SK-N-SH (cell line): ENCODE results near the gene CPEB1. TPM values are rescaled to one million over a fixed set of nuclear protein-coding genes. Genes with fewer than 3 reads are reported as not detected.

Source experiments
- CTCF ChIA-PET: fragments of 300-600, 350-600 bp; formaldehyde crosslinking; extraction: SDS; loops from one replicate; lab custom pipeline; 2021; lab: Yijun Ruan, JAX
- POLR2A ChIA-PET: fragments of 350-600 bp; sonication (Branson Sonifier 250); formaldehyde crosslinking; extraction: SDS; loops from one replicate; lab custom pipeline; 2020; ENCODE audit warnings: antibody characterized with exemption, inconsistent platforms; lab: Yijun Ruan, JAX
- DNase-seq: peaks from one replicate; pipeline ENCODE4 v3.0.0; 2012
- H2AFZ ChIP-seq: fragments of 200-600 bp; sonication (generic); 2 replicates; pipeline ENCODE4 v1.8.1; 2016; ENCODE audit warnings: antibody characterized with exemption, mild to moderate bottlenecking, low read depth
- H3F3A ChIP-seq: fragments of 200-600 bp; sonication (generic); replicated peaks from 2 replicates; pipeline ENCODE3; 2016; ENCODE audit warnings: antibody characterized with exemption, mild to moderate bottlenecking; ENCODE audit not compliant: insufficient read depth
- H3K27ac ChIP-seq, 2 experiments: fragments of 200-500 bp in 1 of 2; fragments of 200-600 bp in 1 of 2; sonication (Bioruptor generic) in 1 of 2; sonication (generic), shearing (Covaris generic) in 1 of 2; 2 replicates each; pipeline versions ENCODE4 v1.5.1 to v1.6.1; 2014 to 2016; ENCODE audit warnings: low read depth in 2 of 2, inconsistent platforms in 1 of 2, low read length in 1 of 2, mild to moderate bottlenecking in 1 of 2, mixed read lengths in 1 of 2
- H3K27me3 ChIP-seq: fragments of 200-600 bp; sonication (generic), shearing (Covaris generic); 2 replicates; pipeline ENCODE4 v1.6.1; 2016; ENCODE audit warnings: mixed run types; ENCODE audit not compliant: insufficient read depth
- H3K36me3 ChIP-seq, 2 experiments: fragments of 200-500 bp in 1 of 2; fragments of 200-600 bp in 1 of 2; sonication (Bioruptor generic) in 1 of 2; sonication (generic) in 1 of 2; replicated peaks in 1 of 2; 2 replicates each; pipeline versions ENCODE3 to v1.5.1; 2014 to 2016; ENCODE audit warnings: low read length in 1 of 2, mild to moderate bottlenecking in 1 of 2; ENCODE audit not compliant: insufficient read depth in 2 of 2, control insufficient read depth in 1 of 2
- H3K4me1 ChIP-seq, 2 experiments: fragments of 200-500 bp in 1 of 2; fragments of 200-600 bp in 1 of 2; sonication (Bioruptor generic) in 1 of 2; sonication (generic), shearing (Covaris generic) in 1 of 2; 2 replicates each; pipeline versions ENCODE4 v1.5.1 to v1.6.1; 2014 to 2016; ENCODE audit warnings: low read depth in 1 of 2, low read length in 1 of 2, mixed run types in 1 of 2; ENCODE audit not compliant: insufficient read depth in 2 of 2, control insufficient read depth in 1 of 2
- H3K4me2 ChIP-seq: fragments of 200-600 bp; sonication (generic), shearing (Covaris generic); 2 replicates; pipeline ENCODE4 v1.6.1; 2017; ENCODE audit warnings: mixed run types
- H3K4me3 ChIP-seq, 2 experiments: fragments of 200-500 bp in 1 of 2; fragments of 200-600 bp in 1 of 2; sonication (Bioruptor generic) in 1 of 2; sonication (generic), shearing (Covaris generic) in 1 of 2; 2 replicates each; pipeline versions ENCODE4 v1.5.1 to v1.8.1; 2014 to 2016; ENCODE audit warnings: low read depth in 2 of 2, inconsistent platforms in 1 of 2, low read length in 1 of 2, mild to moderate bottlenecking in 1 of 2, mixed read lengths in 1 of 2, moderate library complexity in 1 of 2
- H3K79me2 ChIP-seq: fragments of 200-600 bp; sonication (generic); 2 replicates; pipeline ENCODE4 v1.8.1; 2017; ENCODE audit warnings: mild to moderate bottlenecking; ENCODE audit not compliant: insufficient read depth
- H3K9ac ChIP-seq: fragments of 200-600 bp; sonication (generic); 2 replicates; pipeline ENCODE4 v1.6.1; 2017; ENCODE audit warnings: mixed run types
- H3K9me2 ChIP-seq: fragments of 200-600 bp; sonication (generic); 2 replicates; pipeline ENCODE4 v1.6.1; 2017; ENCODE audit warnings: mixed run types
- H3K9me3 ChIP-seq: fragments of 200-600 bp; sonication (generic); 2 replicates; pipeline ENCODE4 v1.6.1; 2017; ENCODE audit warnings: mixed run types, mild to moderate bottlenecking, moderate library complexity
- H4K20me1 ChIP-seq: fragments of 200-600 bp; sonication (generic); 2 replicates; pipeline ENCODE4 v1.6.1; 2017; ENCODE audit warnings: mild to moderate bottlenecking, mixed run types; ENCODE audit not compliant: insufficient read depth
- FOXJ3 ChIP-seq: sonication (generic); formaldehyde crosslinking; IDR thresholded peaks from 2 replicates; pipeline ENCODE4 v1.5.1; 2020; ENCODE audit warnings: mild to moderate bottlenecking, missing genetic modification reagents
- FOXM1 ChIP-seq: IDR thresholded peaks from 2 replicates; pipeline ENCODE4 v1.4.0; 2012; ENCODE audit warnings: low read depth, mild to moderate bottlenecking
- GABPA ChIP-seq: IDR thresholded peaks from 2 replicates; pipeline ENCODE4 v1.4.0; 2012; ENCODE audit warnings: low read depth, mild to moderate bottlenecking
- NFIC ChIP-seq: IDR thresholded peaks from 2 replicates; pipeline ENCODE4 v1.4.0; 2012; ENCODE audit warnings: borderline replicate concordance
- NRF1 ChIP-seq: IDR thresholded peaks from 2 replicates; pipeline ENCODE4 v1.6.1; 2012; ENCODE audit warnings: low read depth, mild to moderate bottlenecking, low read length
- POLR2AphosphoS5 ChIP-seq: IDR thresholded peaks from 2 replicates; pipeline ENCODE4 v1.6.1; 2012; ENCODE audit warnings: low read depth, low read length
- RAD21 ChIP-seq: IDR thresholded peaks from 2 replicates; pipeline ENCODE4 v1.6.1; 2012; ENCODE audit warnings: mild to moderate bottlenecking, low read length
- RCOR1 ChIP-seq: fragments of 150-350 bp; IDR thresholded peaks from 2 replicates; pipeline ENCODE4 v1.6.1; 2017; ENCODE audit warnings: antibody characterized with exemption, low read length
- RXRA ChIP-seq: IDR thresholded peaks from 2 replicates; pipeline ENCODE4 v1.4.0; 2012; ENCODE audit warnings: low read depth, mild to moderate bottlenecking, borderline replicate concordance
- SMC3 ChIP-seq: IDR thresholded peaks from 2 replicates; pipeline ENCODE4 v1.6.1; 2012; ENCODE audit warnings: low read depth, low read length, improper control_type of control experiment
- TEAD4 ChIP-seq: IDR thresholded peaks from 2 replicates; pipeline ENCODE4 v1.4.0; 2012; ENCODE audit warnings: mild to moderate bottlenecking, borderline replicate concordance; ENCODE audit not compliant: insufficient read depth
- WGBS: methylation state at CpG from one replicate; pipeline ENCODE4 v1.1.6; 2017; ENCODE audit warnings: low lambda C conversion rate; 5-methylcytosine and 5-hydroxymethylcytosine counted together
- polyA plus RNA-seq, 3 experiments: library from polyadenylated mRNA; depleted of rRNA; stranded (reverse); fragments of >200 nt; gene quantifications; 2 replicates each; pipeline ENCODE4 v1.2.3, GENCODE V29; 2012
- TF ChIP-seq, protein P1 (sequence below): fragments of 200-600 bp; sonication (generic); IDR thresholded peaks from 2 replicates; pipeline ENCODE4 v1.6.1; 2017; ENCODE audit warnings: antibody characterized with exemption, mild to moderate bottlenecking, moderate library complexity
- TF ChIP-seq, protein P2 (sequence below): IDR thresholded peaks from 2 replicates; pipeline ENCODE4 v1.4.0; 2012; ENCODE audit warnings: low read depth
- TF ChIP-seq, protein P3 (sequence below): fragments of 150-350 bp; IDR thresholded peaks from 2 replicates; pipeline ENCODE4 v1.6.1; 2016; ENCODE audit warnings: mild to moderate bottlenecking, low read depth, low read length

Gene CPEB1
- polyA plus RNA-seq, 1 of the 3 experiments (the other 2 are of a cell fraction) = 2.6 TPM

DNA sequence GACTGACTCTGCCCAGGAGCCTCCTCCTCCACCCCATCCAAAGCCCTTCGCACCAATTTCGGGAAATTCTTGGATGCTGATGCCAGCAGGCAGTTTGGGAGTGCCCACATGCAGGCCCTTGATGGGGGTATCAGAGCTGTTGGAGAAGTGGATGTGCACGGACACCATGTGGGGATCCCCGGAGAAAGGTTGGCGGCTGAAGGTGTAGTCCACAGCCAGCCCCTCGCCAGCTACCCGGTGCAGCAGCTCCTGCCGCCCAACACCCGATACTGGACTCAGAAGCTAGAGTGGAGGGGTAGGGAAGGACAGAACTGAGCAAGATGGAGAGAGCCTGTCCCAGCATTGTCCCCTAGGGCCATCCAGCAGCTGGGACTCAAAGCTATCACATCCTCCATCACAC, 15.5 kb upstream of the CPEB1 start:
- Histone ChIP-seq H3K9ac (no peak overlapping the region), H3K9me3 (no peaks in the 10 kb centered on the region), H3K4me2 (no peak overlapping the region), H3F3A (no peaks in the 10 kb centered on the region), H3K27ac (no peak overlapping the region), H2AFZ (no peak overlapping the region), H3K9me2 (no peaks in the 10 kb centered on the region), H3K4me3 (no peak overlapping the region), H3K36me3 (no peaks in the 10 kb centered on the region), H3K79me2 (no peaks in the 10 kb centered on the region), H3K4me1 (no peaks in the 10 kb centered on the region), H4K20me1 (no peaks in the 10 kb centered on the region), H3K27me3 (no peaks in the 10 kb centered on the region)
- POLR2A ChIA-PET = no interaction called here
- TF ChIP-seq TEAD4 (no peak), POLR2AphosphoS5 (no peak)
- TF ChIP-seq, protein P1, sequence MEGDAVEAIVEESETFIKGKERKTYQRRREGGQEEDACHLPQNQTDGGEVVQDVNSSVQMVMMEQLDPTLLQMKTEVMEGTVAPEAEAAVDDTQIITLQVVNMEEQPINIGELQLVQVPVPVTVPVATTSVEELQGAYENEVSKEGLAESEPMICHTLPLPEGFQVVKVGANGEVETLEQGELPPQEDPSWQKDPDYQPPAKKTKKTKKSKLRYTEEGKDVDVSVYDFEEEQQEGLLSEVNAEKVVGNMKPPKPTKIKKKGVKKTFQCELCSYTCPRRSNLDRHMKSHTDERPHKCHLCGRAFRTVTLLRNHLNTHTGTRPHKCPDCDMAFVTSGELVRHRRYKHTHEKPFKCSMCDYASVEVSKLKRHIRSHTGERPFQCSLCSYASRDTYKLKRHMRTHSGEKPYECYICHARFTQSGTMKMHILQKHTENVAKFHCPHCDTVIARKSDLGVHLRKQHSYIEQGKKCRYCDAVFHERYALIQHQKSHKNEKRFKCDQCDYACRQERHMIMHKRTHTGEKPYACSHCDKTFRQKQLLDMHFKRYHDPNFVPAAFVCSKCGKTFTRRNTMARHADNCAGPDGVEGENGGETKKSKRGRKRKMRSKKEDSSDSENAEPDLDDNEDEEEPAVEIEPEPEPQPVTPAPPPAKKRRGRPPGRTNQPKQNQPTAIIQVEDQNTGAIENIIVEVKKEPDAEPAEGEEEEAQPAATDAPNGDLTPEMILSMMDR = no peak
- no peak for DNase-seq
- 25% methylated on average over 4 of the region's 9 CpGs for WGBS
- CTCF ChIA-PET = no interaction called here

DNA sequence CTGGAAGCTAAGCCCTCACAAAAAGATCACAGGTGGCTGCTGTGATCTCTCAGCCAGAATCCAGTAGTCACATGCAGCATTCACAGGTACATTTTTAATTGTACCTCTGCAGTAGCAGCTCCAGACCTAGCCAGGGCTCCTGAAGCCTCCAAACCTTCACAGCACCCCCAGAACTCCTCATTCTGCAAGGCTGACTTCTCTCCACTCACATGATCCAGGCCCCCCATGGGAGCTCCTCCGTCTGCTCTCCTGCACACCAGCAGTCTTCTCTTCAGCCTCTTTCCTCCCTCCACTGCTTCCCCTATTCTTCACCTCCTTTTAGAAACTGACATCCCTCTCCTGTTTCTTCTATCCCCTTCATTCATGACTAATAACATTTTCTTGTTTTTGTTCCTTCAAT, 13.2 kb upstream of the CPEB1 start:
- Histone ChIP-seq H3F3A (no peaks in the 10 kb centered on the region), H3K27me3 (no peaks in the 10 kb centered on the region), H3K9me3 (no peaks in the 10 kb centered on the region), H4K20me1 (no peaks in the 10 kb centered on the region), H3K36me3 (no peaks in the 10 kb centered on the region), H3K9me2 (no peaks in the 10 kb centered on the region), H3K4me2 (no peak overlapping the region), H3K27ac (no peak overlapping the region), H3K4me3 (no peak overlapping the region), H3K4me1 (no peaks in the 10 kb centered on the region), H3K9ac (no peak overlapping the region), H3K79me2 (no peaks in the 10 kb centered on the region), H2AFZ (no peak overlapping the region)
- POLR2A ChIA-PET = no interaction called here
- TF ChIP-seq RCOR1 = no peak
- TF ChIP-seq FOXM1 = no peak
- no peak for TF ChIP-seq NFIC
- no peak for TF ChIP-seq RXRA
- 38% methylated on average over 1 of the region's 1 CpG for WGBS
- DNase-seq = no peak
- CTCF ChIA-PET = no interaction called here

DNA sequence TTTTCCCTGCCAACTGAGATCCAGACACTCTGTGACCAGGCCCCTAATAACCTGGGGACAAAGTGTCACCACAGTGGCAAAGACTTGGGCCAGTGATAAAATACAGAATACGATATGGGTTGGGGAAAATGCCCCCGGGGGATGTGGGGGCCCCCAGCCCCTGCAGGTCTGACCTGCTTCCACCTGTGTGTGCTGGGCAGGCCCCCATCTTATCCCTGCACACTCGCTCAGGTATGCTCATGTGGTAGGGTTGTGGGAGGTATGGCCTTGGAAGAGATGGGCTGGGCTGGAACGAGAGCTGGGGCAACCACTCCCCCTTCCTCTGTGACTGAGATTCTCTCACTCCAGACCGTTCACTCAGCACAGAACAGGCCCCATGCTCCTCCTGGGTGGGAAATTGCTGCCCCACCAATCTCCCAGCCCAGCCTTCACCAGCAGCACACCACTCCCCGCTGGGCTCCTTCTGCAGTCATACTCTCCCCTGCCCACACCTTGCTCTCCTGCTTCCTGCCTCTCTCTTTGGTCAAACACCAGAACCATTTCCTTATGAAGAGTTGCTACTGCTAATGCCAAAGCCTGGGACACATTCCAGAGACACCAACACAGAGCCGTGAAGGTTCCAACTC, 9.6 kb upstream of the CPEB1 start:
- Histone ChIP-seq H3K4me1 (no peaks in the 10 kb centered on the region), H2AFZ (no peak overlapping the region), H3K36me3 (no peaks in the 10 kb centered on the region), H3K27ac (no peak overlapping the region), H3F3A (no peaks in the 10 kb centered on the region), H3K9me2 (no peaks in the 10 kb centered on the region), H3K4me3 (no peak overlapping the region), H3K4me2 (no peak overlapping the region), H3K9me3 (no peaks in the 10 kb centered on the region), H4K20me1 (no peaks in the 10 kb centered on the region), H3K9ac (no peak overlapping the region), H3K79me2 (no peaks in the 10 kb centered on the region), H3K27me3 (no peaks in the 10 kb centered on the region)
- ChIA-PET CTCF (no interaction called here), POLR2A (no interaction called here)
- 39% methylated on average over 7 of the region's 7 CpGs for WGBS
- DNase-seq = no peak
- TF ChIP-seq, protein P2, sequence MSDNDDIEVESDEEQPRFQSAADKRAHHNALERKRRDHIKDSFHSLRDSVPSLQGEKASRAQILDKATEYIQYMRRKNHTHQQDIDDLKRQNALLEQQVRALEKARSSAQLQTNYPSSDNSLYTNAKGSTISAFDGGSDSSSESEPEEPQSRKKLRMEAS = no peak
- TF ChIP-seq RXRA = no peak
- TF ChIP-seq FOXM1 = no peak
- TF ChIP-seq RCOR1 = no peak
- no peak for TF ChIP-seq GABPA
- TF ChIP-seq SMC3 = no peak
- TF ChIP-seq, protein P3, sequence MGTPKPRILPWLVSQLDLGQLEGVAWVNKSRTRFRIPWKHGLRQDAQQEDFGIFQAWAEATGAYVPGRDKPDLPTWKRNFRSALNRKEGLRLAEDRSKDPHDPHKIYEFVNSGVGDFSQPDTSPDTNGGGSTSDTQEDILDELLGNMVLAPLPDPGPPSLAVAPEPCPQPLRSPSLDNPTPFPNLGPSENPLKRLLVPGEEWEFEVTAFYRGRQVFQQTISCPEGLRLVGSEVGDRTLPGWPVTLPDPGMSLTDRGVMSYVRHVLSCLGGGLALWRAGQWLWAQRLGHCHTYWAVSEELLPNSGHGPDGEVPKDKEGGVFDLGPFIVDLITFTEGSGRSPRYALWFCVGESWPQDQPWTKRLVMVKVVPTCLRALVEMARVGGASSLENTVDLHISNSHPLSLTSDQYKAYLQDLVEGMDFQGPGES = no peak
- TF ChIP-seq RAD21 = no peak
- TF ChIP-seq NRF1 = no peak
- no peak for TF ChIP-seq FOXJ3 (CRISPR knock-in tag)
